CD4-positive, alpha-beta T cell (primary cell): ENCODE measurements around the gene B4GALT3. TPM values are rescaled to one million over a fixed set of nuclear protein-coding genes. Genes with fewer than 3 reads are reported as not detected.

ENCODE experiments used
- ATAC-seq: fragments of 200-7000 bp; cut with Tn5 transposase; one replicate; pipeline ENCODE4 v1.10.0; 2022; ENCODE audit warnings: mild to moderate bottlenecking; ENCODE audit not compliant: poor library complexity
- CTCF ChIA-PET: fragments of 350-600 bp; sonication (Branson Sonifier 250); formaldehyde crosslinking; loops from one replicate; lab custom pipeline; 2021; ENCODE audit warnings: antibody characterized with exemption, inconsistent platforms; lab: Charles Lee
- POLR2A ChIA-PET: fragments of 350-600 bp; sonication (Branson Sonifier 250); formaldehyde crosslinking; loops from one replicate; lab custom pipeline; 2021; ENCODE audit warnings: antibody characterized with exemption, inconsistent platforms; lab: Charles Lee
- DNase-seq, 14 experiments: peaks; one replicate each; pipeline ENCODE4 v3.0.0-alpha.2; 2013 to 2020; ENCODE audit warnings: mixed read lengths in 2 of 14
- H3K27ac ChIP-seq, 2 donors: one replicate each; pipeline versions ENCODE4 v1.5.1 to v1.7.0; 2013; ENCODE audit warnings: low read length in 2 of 2, low read depth in 1 of 2, mild to moderate bottlenecking in 1 of 2
- H3K27me3 ChIP-seq, 2 experiments: 1 replicate in 1 of 2; 2 replicates in 1 of 2; pipeline versions ENCODE4 v1.6.1 to v1.7.0; 2013; ENCODE audit warnings: low read length in 2 of 2, control low read depth in 1 of 2, mild to moderate bottlenecking in 1 of 2, moderate library complexity in 1 of 2; ENCODE audit not compliant: insufficient read depth in 2 of 2, control insufficient read depth in 1 of 2
- H3K36me3 ChIP-seq: one replicate; pipeline ENCODE4 v1.6.1; 2013; ENCODE audit warnings: low read length, control low read depth; ENCODE audit not compliant: insufficient read depth
- H3K4me1 ChIP-seq: one replicate; pipeline ENCODE4 v1.6.1; 2013; ENCODE audit warnings: low read length, control low read depth; ENCODE audit not compliant: insufficient read depth
- H3K4me3 ChIP-seq: one replicate; pipeline ENCODE4 v1.5.1; 2013; ENCODE audit warnings: mild to moderate bottlenecking, low read length, moderate library complexity
- H3K9me3 ChIP-seq, 2 experiments: 1 replicate in 1 of 2; 2 replicates in 1 of 2; pipeline versions ENCODE4 v1.6.1 to v1.7.0; 2013; ENCODE audit warnings: low read length in 2 of 2, mild to moderate bottlenecking in 2 of 2, control low read depth in 1 of 2, moderate library complexity in 1 of 2; ENCODE audit not compliant: control insufficient read depth in 1 of 2, insufficient read depth in 1 of 2
- H3K27ac Mint-ChIP-seq: one replicate; pipeline ENCODE4 v1.8.0; 2020; ENCODE audit warnings: mixed read lengths
- H3K27me3 Mint-ChIP-seq: one replicate; pipeline ENCODE4 v1.8.0; 2021; ENCODE audit warnings: mixed read lengths
- H3K36me3 Mint-ChIP-seq: one replicate; pipeline ENCODE4 v1.8.0; 2021; ENCODE audit warnings: low read depth, mixed read lengths
- H3K4me1 Mint-ChIP-seq: one replicate; pipeline ENCODE4 v1.8.0; 2021; ENCODE audit warnings: low read depth, mixed read lengths
- H3K4me3 Mint-ChIP-seq: one replicate; pipeline ENCODE4 v1.8.0; 2020; ENCODE audit warnings: mild to moderate bottlenecking, mixed read lengths
- H3K9me3 Mint-ChIP-seq: one replicate; pipeline ENCODE4 v1.8.0; 2020; ENCODE audit warnings: mixed read lengths
- intact Hi-C, 2 experiments: fragments of 100-400 bp; cut with DNase I in 1 of 2; cut with micrococcal nuclease in 1 of 2; formaldehyde crosslinking; loops; one replicate each; pipeline versions ENCODE4 v1.15.1 to v1.9.0; 2023 to 2025; cut with DNase I, micrococcal nuclease
- total RNA-seq, 174 experiments: library from RNA in 2 of 174; stranded (reverse) in 2 of 174; gene quantifications; one replicate each; pipeline ENCODE4 v1.2.3 and lab custom pipeline; 2021 to 2026
- TF ChIP-seq, protein P1 (sequence below): fragments of 200-600 bp; IDR thresholded peaks from one replicate; pipeline ENCODE4 v1.8.0; 2022; ENCODE audit warnings: antibody characterized with exemption, mild to moderate bottlenecking

Gene B4GALT3
- total RNA-seq, 2 experiments from 2014 or later = 40.8 to 44.3 TPM

DNA sequence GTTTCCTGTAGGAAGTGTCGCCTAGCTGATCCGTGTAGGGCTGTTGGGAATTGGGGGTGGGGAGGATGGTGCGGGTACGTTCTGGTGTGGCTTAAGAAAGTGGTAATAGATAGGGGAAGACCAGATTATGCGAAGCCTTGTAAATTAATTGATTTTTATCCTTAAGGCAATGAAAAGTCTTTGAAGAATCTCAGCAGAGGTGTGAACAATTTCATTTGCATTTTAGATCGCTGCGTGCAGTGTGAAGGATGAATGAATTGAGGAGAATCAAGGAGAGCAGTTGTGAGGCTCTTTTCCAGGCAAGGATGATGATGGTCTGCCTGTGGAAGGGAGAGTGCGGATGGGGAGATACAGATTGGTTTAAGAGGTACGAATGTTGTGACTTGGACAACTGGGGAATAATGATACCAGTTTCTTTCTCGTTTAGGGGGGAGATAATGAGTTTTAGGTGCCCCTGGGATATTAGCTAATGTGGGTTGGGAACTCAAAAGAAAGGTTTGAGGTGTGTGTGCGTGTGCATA is 44.0 kb downstream of the B4GALT3 start:
- Histone ChIP-seq H3K4me1 (peaks cover 41% of the 10 kb centered on the region), H3K36me3 (peaks cover 15% of the 10 kb centered on the region), H3K27ac (peak overlapping the region; percentile 79 to 94), H3K9me3 (no peaks in the 10 kb centered on the region), H3K27me3 (no peaks in the 10 kb centered on the region), H3K4me3 (peak overlapping the region; percentile 98)
- H3K36me3 Mint-ChIP-seq = peaks cover 33% of the 10 kb centered on the region
- H3K9me3 Mint-ChIP-seq = no peaks in the 10 kb centered on the region
- no peaks in the 10 kb centered on the region for H3K27me3 Mint-ChIP-seq
- TF ChIP-seq, protein P1, sequence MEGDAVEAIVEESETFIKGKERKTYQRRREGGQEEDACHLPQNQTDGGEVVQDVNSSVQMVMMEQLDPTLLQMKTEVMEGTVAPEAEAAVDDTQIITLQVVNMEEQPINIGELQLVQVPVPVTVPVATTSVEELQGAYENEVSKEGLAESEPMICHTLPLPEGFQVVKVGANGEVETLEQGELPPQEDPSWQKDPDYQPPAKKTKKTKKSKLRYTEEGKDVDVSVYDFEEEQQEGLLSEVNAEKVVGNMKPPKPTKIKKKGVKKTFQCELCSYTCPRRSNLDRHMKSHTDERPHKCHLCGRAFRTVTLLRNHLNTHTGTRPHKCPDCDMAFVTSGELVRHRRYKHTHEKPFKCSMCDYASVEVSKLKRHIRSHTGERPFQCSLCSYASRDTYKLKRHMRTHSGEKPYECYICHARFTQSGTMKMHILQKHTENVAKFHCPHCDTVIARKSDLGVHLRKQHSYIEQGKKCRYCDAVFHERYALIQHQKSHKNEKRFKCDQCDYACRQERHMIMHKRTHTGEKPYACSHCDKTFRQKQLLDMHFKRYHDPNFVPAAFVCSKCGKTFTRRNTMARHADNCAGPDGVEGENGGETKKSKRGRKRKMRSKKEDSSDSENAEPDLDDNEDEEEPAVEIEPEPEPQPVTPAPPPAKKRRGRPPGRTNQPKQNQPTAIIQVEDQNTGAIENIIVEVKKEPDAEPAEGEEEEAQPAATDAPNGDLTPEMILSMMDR = no peak
- H3K4me3 Mint-ChIP-seq = no peak overlapping the region
- H3K4me1 Mint-ChIP-seq = peaks cover 36% of the 10 kb centered on the region
- no peak overlapping the region for H3K27ac Mint-ChIP-seq
- ChIA-PET CTCF (interaction anchor here (0.7 to 2.5 kb wide), 6 partner anchors 21 to 92 kb away, joined by 3 to 8 read pairs (median 4); partner anchors contain the start of genes NDUFS2, PPOX, TOMM40L and UFC1), POLR2A (interaction anchor here (0.6 to 3.4 kb wide), 25 partner anchors 8 to 296 kb away, joined by 3 to 37 read pairs (median 4); partner anchors contain the start of genes ARHGAP30, B4GALT3, F11R and KLHDC9)
- intact Hi-C loops = loop anchor here (5.0 to 10.0 kb wide), 2 partner anchors 34 to 848 kb away; partner anchors contain the start of genes PPOX (in 2 of the 2) and PEX19 (in 1 of the 2)
- DNase-seq (no peak), ATAC-seq (peak; percentile 4)

DNA sequence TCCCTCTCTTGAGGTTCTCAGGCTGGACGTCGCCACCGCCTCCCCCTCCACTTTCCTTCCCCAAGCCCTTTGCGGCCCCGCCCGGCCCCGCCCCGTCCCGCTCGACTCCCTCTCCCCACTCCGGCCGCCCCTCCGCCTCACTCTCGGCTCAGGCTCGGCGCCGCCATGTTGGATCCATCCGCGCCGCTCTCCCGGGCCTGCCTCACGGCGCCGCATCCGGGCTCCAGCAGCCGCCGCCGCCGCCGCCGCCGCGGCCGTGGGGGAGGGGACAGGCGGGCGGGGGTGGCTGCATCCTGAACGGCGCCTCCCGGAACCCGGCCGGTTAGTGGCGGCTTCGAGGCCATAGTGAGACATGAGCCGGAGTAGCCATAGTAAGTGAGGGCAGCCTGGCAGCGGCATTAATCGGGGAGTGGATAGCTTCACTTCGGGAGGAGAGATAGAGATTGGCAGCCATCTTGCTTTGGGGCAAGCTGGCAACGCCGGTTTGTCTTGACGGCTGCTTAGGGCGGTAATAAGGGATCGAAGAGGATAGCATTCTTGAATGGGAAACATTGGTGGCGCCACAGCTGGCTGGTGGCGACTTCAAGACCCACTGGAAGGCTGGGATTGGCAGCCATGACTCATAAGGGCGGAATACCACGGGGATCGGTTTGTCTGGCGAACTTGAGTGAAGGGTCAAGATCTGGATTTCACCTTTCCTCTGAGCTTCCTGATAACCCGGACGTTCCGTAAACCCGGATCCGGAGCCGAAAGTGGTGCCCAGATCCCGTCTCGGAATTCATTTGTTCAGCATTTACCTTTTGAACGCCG is 44.7 kb downstream of the B4GALT3 start, which contains the start of gene DEDD:
DEDD (minus strand) TSS at position 258 of the 810 bp plus-strand sequence. CDS start 8,205 bp downstream, outside the sequence.
- Mint-ChIP-seq H3K27me3 (no peaks in the 10 kb centered on the region), H3K9me3 (no peaks in the 10 kb centered on the region), H3K36me3 (peaks cover 39% of the 10 kb centered on the region), H3K4me3 (no peak within 1 kb of the TSS), H3K27ac (no peak within 1 kb of the TSS), H3K4me1 (peaks cover 41% of the 10 kb centered on the region)
- POLR2A ChIA-PET = interaction anchor here (0.6 to 3.4 kb wide), 26 partner anchors 9 to 295 kb away, joined by 3 to 37 read pairs (median 4); partner anchors contain the start of genes ARHGAP30, B4GALT3, F11R and KLHDC9
- TF ChIP-seq, protein P1 = no peak
- Histone ChIP-seq H3K36me3 (peaks cover 22% of the 10 kb centered on the region), H3K9me3 (no peaks in the 10 kb centered on the region), H3K27me3 (no peaks in the 10 kb centered on the region), H3K4me3 (peak within 1 kb of the TSS; percentile 98), H3K27ac (peak within 1 kb of the TSS; percentile 79 to 94), H3K4me1 (peaks cover 46% of the 10 kb centered on the region)
- intact Hi-C loops = loop anchor here (1.0 to 10.0 kb wide), 5 partner anchors 13 to 848 kb away; partner anchors contain the start of genes PPOX (in 2 of the 2), UFC1 (in 2 of the 2), NIT1 (in 1 of the 2) and PEX19 (in 1 of the 2)
- CTCF ChIA-PET = interaction anchor here (0.6 to 2.0 kb wide), 6 partner anchors 15 to 70 kb away, joined by 3 to 8 read pairs (median 4); partner anchors contain the start of genes NDUFS2, NIT1, PFDN2 and PPOX
- DNase-seq (peak; percentile 80 to 97 (median 86)), ATAC-seq (peak; percentile 95)
